ENCODE results near the gene ST14. TPM values are rescaled to one million over a fixed set of nuclear protein-coding genes. Genes with fewer than 3 reads are reported as not detected.

The ST14 gene
- total and polyA plus RNA-seq, 12 donors = 0.30 to 5.7 (median 0.67) TPM

GRCh38 chr11:130218501-130219070 lies 59.0 kb downstream of the ST14 start:
- Histone ChIP-seq H3K27me3 (peaks cover 0 to 3% (median 0%) of the 10 kb centered on the region in 7 donors), H3K9me3 (no peaks in the 10 kb centered on the region), H3K4me1 (peaks cover 0 to 4% (median 0%) of the 10 kb centered on the region in 9 donors), H3K36me3 (no peaks in the 10 kb centered on the region), H3K4me3 (no peak overlapping the region), H3K27ac (no peak overlapping the region)
- ATAC-seq (no peak), DNase-seq (no peak)
- intact Hi-C loops (cut with DNase I) = loop anchor here in 8 of 10 donors (10.0 kb wide), 6 partner anchors 166 to 686 kb away; partner anchors contain the start of gene ADAMTS8 (in 1 of the 8)
- WGBS, 2 donors = 90 to 94% methylated on average over 14 of the region's 14 CpGs
- TF ChIP-seq CTCF (IDR thresholded peaks at IDR 0.05) = no peak

DNA sequence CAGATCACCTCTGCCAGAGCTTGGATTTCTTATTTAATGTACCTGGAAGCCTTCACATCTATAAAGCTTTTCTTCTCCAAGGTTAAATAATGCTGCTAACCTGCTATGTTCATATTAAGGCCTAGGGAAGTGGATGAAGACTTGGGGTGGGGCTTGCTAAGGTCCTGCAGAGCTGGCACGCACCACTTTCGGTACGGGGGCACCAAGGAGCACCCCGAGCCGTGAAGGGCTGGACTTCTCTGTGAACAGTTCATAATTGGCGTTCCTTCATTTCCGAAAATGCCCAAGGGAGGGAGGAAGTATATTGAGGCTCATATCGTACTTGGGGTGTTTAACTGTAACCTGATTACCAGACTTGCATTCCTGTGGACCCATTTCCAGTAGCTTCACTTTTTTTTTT lies 59.6 kb downstream of the ST14 start:
- Histone ChIP-seq H3K27me3 (peaks cover 0 to 3% (median 0%) of the 10 kb centered on the region in 7 donors), H3K4me1 (peaks cover 0 to 10% (median 0%) of the 10 kb centered on the region in 9 donors), H3K36me3 (no peaks in the 10 kb centered on the region), H3K9me3 (no peaks in the 10 kb centered on the region), H3K27ac (no peak overlapping the region), H3K4me3 (no peak overlapping the region)
- WGBS, 2 donors = 94 to 95% methylated on average over 8 of the region's 8 CpGs
- ATAC-seq = no peak
- no peak for TF ChIP-seq CTCF (IDR thresholded peaks at IDR 0.05)
- no peak for DNase-seq
- intact Hi-C loops (cut with DNase I) = loop anchor here in 8 of 10 donors (10.0 kb wide), 6 partner anchors 166 to 686 kb away; partner anchors contain the start of gene ADAMTS8 (in 1 of the 8)

DNA sequence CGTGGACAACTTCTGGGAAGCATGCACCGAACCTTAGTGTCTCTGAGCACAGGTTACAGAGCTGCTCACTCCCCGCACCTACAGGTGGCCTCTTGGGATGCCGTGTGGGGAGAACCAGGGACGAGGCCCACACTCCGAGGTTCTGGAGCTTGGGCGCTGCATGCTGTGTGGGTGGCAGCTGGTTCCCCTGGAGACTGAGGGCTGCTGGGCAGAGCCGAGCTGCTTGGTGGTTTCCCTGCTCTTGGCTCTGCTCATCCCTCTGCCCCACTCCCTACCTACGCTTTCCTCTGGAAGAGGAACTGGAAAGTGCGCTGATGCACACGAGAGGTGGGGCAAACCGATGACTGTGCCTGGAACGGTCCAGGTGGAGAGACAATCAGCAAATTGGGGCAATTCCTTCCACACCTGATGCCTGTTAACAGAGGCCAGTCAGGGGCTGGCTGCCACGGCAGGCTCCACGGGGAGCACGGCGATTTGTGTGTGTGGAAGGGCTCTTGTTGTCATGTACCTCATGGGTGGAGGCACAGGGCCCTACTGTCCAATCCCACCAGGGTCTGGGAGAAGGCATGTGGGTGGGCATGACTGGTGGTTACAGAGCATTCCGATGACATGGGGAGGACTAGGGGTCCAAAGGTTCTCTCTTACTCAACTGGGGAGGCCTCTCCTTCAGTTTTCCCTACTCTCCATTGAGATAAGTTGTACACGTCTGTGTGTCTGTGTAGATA lies 60.9 kb downstream of the ST14 start:
- no peak for ATAC-seq
- 87 to 89% methylated on average over 19 of the region's 19 CpGs for WGBS, 2 donors

More for the DNA sequence above, 60.9 kb downstream of the ST14 start:
- Histone ChIP-seq H3K4me3 (no peak overlapping the region), H3K36me3 (no peaks in the 10 kb centered on the region), H3K27ac (no peak overlapping the region), H3K27me3 (no peaks in the 10 kb centered on the region), H3K9me3 (no peaks in the 10 kb centered on the region), H3K4me1 (peaks cover 0 to 11% (median 0%) of the 10 kb centered on the region in 9 donors)
- intact Hi-C loops (cut with DNase I) = no loop called here
- TF ChIP-seq CTCF (IDR thresholded peaks at IDR 0.05) = no peak
- DNase-seq = no peak

Measured in heart right ventricle (tissue), 16 donors.